Mesendoderm (in vitro differentiated cells): ENCODE measurements around the gene PILRA.

ENCODE experiments used
- DNase-seq: peaks from one replicate; pipeline ENCODE4 v3.0.0; 2013
- H2AK5ac ChIP-seq: 2 replicates; pipeline ENCODE4 v1.6.1; 2013; ENCODE audit warnings: low read length, inconsistent platforms
- H2BK120ac ChIP-seq: 2 replicates; pipeline ENCODE4 v1.6.1; 2013; ENCODE audit warnings: low read depth, mild to moderate bottlenecking, low read length, moderate library complexity, mixed read lengths
- H2BK15ac ChIP-seq: replicated peaks from 2 replicates; pipeline ENCODE4 v1.6.1; 2013; ENCODE audit warnings: low read depth, mild to moderate bottlenecking, moderate library complexity
- H2BK5ac ChIP-seq: 2 replicates; pipeline ENCODE4 v1.6.1; 2013; ENCODE audit warnings: low read length, inconsistent platforms
- H3K18ac ChIP-seq: 2 replicates; pipeline ENCODE4 v1.6.1; 2013; ENCODE audit warnings: mild to moderate bottlenecking, low read length, mixed read lengths
- H3K23ac ChIP-seq: one replicate; pipeline ENCODE4 v1.6.1; 2013; ENCODE audit warnings: low read length
- H3K27ac ChIP-seq: 2 replicates; pipeline ENCODE4 v1.5.1; 2013; ENCODE audit warnings: low read depth, mild to moderate bottlenecking, inconsistent platforms, low read length, moderate library complexity
- H3K27me3 ChIP-seq: 2 replicates; pipeline ENCODE4 v1.6.1; 2013; ENCODE audit warnings: low read length, control low read depth, mild to moderate bottlenecking, inconsistent platforms; ENCODE audit not compliant: insufficient read depth, poor library complexity
- H3K36me3 ChIP-seq: 2 replicates; pipeline ENCODE4 v1.6.1; 2013; ENCODE audit warnings: low read length, inconsistent platforms; ENCODE audit not compliant: control insufficient read depth, insufficient read depth
- H3K4ac ChIP-seq: one replicate; pipeline ENCODE4 v1.6.1; 2013; ENCODE audit warnings: low read depth, mild to moderate bottlenecking, low read length, moderate library complexity
- H3K4me1 ChIP-seq: 2 replicates; pipeline ENCODE4 v1.6.1; 2013; ENCODE audit warnings: low read depth, low read length, inconsistent platforms; ENCODE audit not compliant: control insufficient read depth
- H3K4me2 ChIP-seq: 2 replicates; pipeline ENCODE4 v1.6.1; 2013; ENCODE audit warnings: low read length
- H3K4me3 ChIP-seq: 2 replicates; pipeline ENCODE4 v1.5.1; 2013; ENCODE audit warnings: mild to moderate bottlenecking, low read length
- H3K56ac ChIP-seq: one replicate; pipeline ENCODE4 v1.6.1; 2013; ENCODE audit warnings: low read length
- H3K79me1 ChIP-seq: 2 replicates; pipeline ENCODE4 v1.6.1; 2013; ENCODE audit warnings: low read length, inconsistent platforms
- H3K79me2 ChIP-seq: 2 replicates; pipeline ENCODE4 v1.6.1; 2013; ENCODE audit warnings: mild to moderate bottlenecking, low read length; ENCODE audit not compliant: control insufficient read depth, insufficient read depth
- H3K9ac ChIP-seq: 2 replicates; pipeline ENCODE4 v1.6.1; 2013; ENCODE audit warnings: low read length, inconsistent platforms
- H4K5ac ChIP-seq: one replicate; pipeline ENCODE4 v1.6.1; 2013; ENCODE audit warnings: low read length
- H4K8ac ChIP-seq: one replicate; pipeline ENCODE4 v1.6.1; 2013; ENCODE audit warnings: low read depth, mild to moderate bottlenecking, control low read depth, low read length, moderate library complexity
- WGBS: extraction: QIAGEN DNeasy Blood & Tissue Kit; methylation state at CpG from one replicate; pipeline ENCODE4 v1.1.7; 2013; ENCODE audit warnings: low lambda C conversion rate, missing lambda C conversion rate; ENCODE audit not compliant: insufficient coverage; ENCODE audit errors: extremely low coverage; 5-methylcytosine and 5-hydroxymethylcytosine counted together

PILRA gene

GRCh38 chr7:100384628-100385294 lies 11.5 kb downstream of the PILRA start:
- no peaks in the 10 kb centered on the region for H3K27me3 ChIP-seq
- H3K36me3 ChIP-seq, result no peaks in the 10 kb centered on the region
- H3K79me1 ChIP-seq, result no peaks in the 10 kb centered on the region
- H2BK5ac ChIP-seq, result no peak overlapping the region
- H3K23ac ChIP-seq, result no peak overlapping the region
- no peak overlapping the region for H3K9ac ChIP-seq
- H3K4ac ChIP-seq, result no peak overlapping the region
- H3K27ac ChIP-seq, result no peak overlapping the region
- WGBS, result no CpG with 5 or more reads among the region's 6 CpGs
- H3K4me1 ChIP-seq, result no peaks in the 10 kb centered on the region
- DNase-seq, result no peak
- no peak overlapping the region for H3K56ac ChIP-seq
- H4K8ac ChIP-seq, result no peak overlapping the region
- no peak overlapping the region for H3K4me2 ChIP-seq
- H2BK15ac ChIP-seq, result no peak overlapping the region
- H3K18ac ChIP-seq, result no peak overlapping the region
- H3K79me2 ChIP-seq, result no peaks in the 10 kb centered on the region
- no peak overlapping the region for H3K4me3 ChIP-seq
- H4K5ac ChIP-seq, result no peak overlapping the region
- no peak overlapping the region for H2AK5ac ChIP-seq
- H2BK120ac ChIP-seq, result no peak overlapping the region

DNA sequence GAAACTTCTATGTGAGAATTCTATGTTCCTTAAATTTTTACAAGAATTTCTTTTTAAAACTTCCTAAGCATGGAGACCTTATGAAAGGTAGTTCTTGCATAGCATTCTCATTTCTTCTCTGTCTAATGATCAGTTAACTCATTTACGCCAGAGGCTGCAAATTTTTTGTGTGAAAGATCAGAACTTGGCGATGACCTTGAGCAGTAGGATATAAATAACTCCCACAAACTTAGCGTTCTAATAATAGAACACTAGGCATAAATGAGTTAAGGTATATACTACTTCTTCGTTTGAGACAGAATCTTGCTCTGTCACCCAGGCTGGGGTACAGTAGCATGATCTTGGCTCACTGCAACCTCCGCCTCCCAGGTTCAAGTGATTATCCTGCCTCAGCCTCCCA lies 13.7 kb downstream of the PILRA start:
- Histone ChIP-seq H3K4me2 (no peak overlapping the region), H3K23ac (no peak overlapping the region), H3K4ac (no peak overlapping the region), H3K79me2 (no peaks in the 10 kb centered on the region), H3K4me1 (no peaks in the 10 kb centered on the region), H4K8ac (no peak overlapping the region), H3K56ac (no peak overlapping the region), H2BK120ac (no peak overlapping the region), H3K9ac (no peak overlapping the region), H2BK5ac (no peak overlapping the region), H3K36me3 (no peaks in the 10 kb centered on the region), H2AK5ac (no peak overlapping the region), H3K4me3 (no peak overlapping the region), H3K79me1 (no peaks in the 10 kb centered on the region), H3K18ac (no peak overlapping the region), H2BK15ac (no peak overlapping the region), H3K27me3 (no peaks in the 10 kb centered on the region), H3K27ac (no peak overlapping the region), H4K5ac (no peak overlapping the region)
- DNase-seq, result no peak
- WGBS, result no CpG with 5 or more reads among the region's 5 CpGs

- Histone ChIP-seq H2BK15ac (no peak overlapping the region), H3K4ac (no peak overlapping the region), H2AK5ac (no peak overlapping the region), H4K5ac (no peak overlapping the region), H3K4me1 (no peaks in the 10 kb centered on the region), H4K8ac (no peak overlapping the region), H3K9ac (no peak overlapping the region), H3K27ac (no peak overlapping the region), H2BK120ac (no peak overlapping the region), H3K79me1 (no peaks in the 10 kb centered on the region), H2BK5ac (no peak overlapping the region), H3K56ac (no peak overlapping the region), H3K23ac (no peak overlapping the region), H3K36me3 (no peaks in the 10 kb centered on the region), H3K27me3 (no peaks in the 10 kb centered on the region), H3K4me3 (no peak overlapping the region), H3K4me2 (no peak overlapping the region), H3K18ac (no peak overlapping the region), H3K79me2 (no peaks in the 10 kb centered on the region)
- no CpG with 5 or more reads among the region's 2 CpGs for WGBS
- DNase-seq, result no peak
Measured at GRCh38 chr7:100387695-100388094, 14.4 kb downstream of the PILRA start.

DNA sequence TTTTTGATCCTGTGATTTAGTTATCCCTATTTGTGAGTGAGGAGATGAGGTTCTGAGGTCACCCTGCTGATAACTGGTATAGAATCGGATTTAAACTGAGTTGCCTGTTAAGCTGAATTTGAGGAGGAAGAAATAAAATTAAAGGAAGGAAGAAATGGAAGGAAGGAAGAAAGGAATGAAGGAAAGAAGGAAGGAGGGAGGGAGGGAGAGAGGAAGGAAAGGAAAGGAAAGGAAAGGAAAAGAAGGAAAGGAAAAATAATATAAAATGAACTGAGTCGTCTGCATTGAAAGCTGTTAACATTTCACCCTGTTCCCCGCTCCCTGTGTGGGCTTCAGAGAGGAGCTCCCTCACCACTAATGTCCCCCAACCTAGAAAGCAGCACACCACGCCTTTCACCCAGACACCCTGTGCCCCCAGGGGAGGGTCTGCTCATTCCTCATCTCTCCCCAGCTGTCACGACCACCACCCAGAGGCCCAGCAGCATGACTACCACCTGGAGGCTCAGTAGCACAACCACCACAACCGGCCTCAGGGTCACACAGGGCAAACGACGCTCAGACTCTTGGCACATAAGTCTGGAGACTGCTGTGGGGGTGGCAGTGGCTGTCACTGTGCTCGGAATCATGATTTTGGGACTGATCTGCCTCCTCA lies 16.3 kb downstream of the PILRA start:
- no peak overlapping the region for H3K18ac ChIP-seq
- H4K5ac ChIP-seq, result no peak overlapping the region
- no peak overlapping the region for H3K9ac ChIP-seq
- H2AK5ac ChIP-seq, result no peak overlapping the region
- WGBS, result 100% methylated on average over 1 of the region's 9 CpGs
- H3K27ac ChIP-seq, result no peak overlapping the region
- no peaks in the 10 kb centered on the region for H3K4me1 ChIP-seq
- H3K4me2 ChIP-seq, result no peak overlapping the region
- no peak overlapping the region for H3K4me3 ChIP-seq
- DNase-seq, result no peak
- H3K36me3 ChIP-seq, result no peaks in the 10 kb centered on the region
- no peaks in the 10 kb centered on the region for H3K79me2 ChIP-seq
- no peak overlapping the region for H3K23ac ChIP-seq
- no peak overlapping the region for H4K8ac ChIP-seq
- H3K27me3 ChIP-seq, result no peaks in the 10 kb centered on the region
- H2BK120ac ChIP-seq, result no peak overlapping the region
- H3K56ac ChIP-seq, result no peak overlapping the region
- no peak overlapping the region for H3K4ac ChIP-seq
- H3K79me1 ChIP-seq, result no peaks in the 10 kb centered on the region
- no peak overlapping the region for H2BK15ac ChIP-seq
- no peak overlapping the region for H2BK5ac ChIP-seq

DNA sequence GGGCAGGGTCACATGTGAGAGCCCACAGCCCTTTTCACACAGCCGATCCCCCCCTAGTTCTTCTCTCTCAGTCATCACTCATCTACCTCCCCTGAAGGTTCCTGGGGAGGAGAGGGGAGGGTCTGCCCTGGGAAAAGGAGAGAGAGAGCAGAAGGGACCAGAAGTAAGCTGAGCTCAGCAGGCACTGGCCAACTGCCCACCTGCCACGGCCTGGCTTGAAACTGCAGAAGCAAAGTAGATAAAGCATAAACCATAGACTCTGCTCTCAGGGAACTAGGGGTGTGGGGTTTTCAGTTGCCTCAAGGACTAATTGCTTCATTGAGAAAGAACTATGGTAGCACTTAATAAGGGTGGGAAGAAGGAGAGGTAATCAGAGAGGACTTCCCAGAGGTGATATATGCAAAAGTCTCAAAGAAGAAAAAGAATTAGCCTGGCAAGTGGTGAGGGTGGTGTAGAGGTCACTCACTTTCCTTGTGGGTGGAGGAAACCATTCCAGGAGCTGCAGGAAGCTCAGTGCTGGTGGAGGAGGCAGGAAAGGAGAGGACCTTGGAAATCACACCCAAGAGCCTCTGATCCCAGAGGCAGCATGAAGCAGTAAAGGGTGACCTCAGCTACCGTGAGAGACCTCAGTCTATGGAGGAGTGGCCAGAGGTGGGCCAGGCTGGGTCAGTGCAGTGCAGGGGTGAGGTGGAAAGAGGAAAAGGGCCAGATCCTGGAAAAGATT lies 17.2 kb downstream of the PILRA start:
- no peak overlapping the region for H2BK15ac ChIP-seq

More for the DNA sequence above, 17.2 kb downstream of the PILRA start:
- no peak overlapping the region for H3K27ac ChIP-seq
- no peak overlapping the region for H4K8ac ChIP-seq
- no peak overlapping the region for H4K5ac ChIP-seq
- no peak overlapping the region for H3K4me3 ChIP-seq
- no peak overlapping the region for H3K56ac ChIP-seq
- no peaks in the 10 kb centered on the region for H3K36me3 ChIP-seq
- H3K4me1 ChIP-seq, result no peaks in the 10 kb centered on the region
- H2BK120ac ChIP-seq, result no peak overlapping the region
- no peak for DNase-seq
- no peak overlapping the region for H3K4me2 ChIP-seq
- no peak overlapping the region for H3K23ac ChIP-seq
- no peaks in the 10 kb centered on the region for H3K79me2 ChIP-seq
- H3K79me1 ChIP-seq, result no peaks in the 10 kb centered on the region
- H3K18ac ChIP-seq, result no peak overlapping the region
- H2AK5ac ChIP-seq, result no peak overlapping the region
- H3K27me3 ChIP-seq, result no peaks in the 10 kb centered on the region
- H3K4ac ChIP-seq, result no peak overlapping the region
- no CpG with 5 or more reads among the region's 3 CpGs for WGBS
- no peak overlapping the region for H2BK5ac ChIP-seq
- no peak overlapping the region for H3K9ac ChIP-seq
